GM19193 (cell line): ENCODE results near the gene MYO1E.

Source experiments
- POLR2A ChIP-seq: IDR thresholded peaks from 4 replicates; pipeline ENCODE4 v1.6.1; 2011; ENCODE audit not compliant: insufficient read depth, insufficient read length; ENCODE audit errors: extremely low read depth

Gene MYO1E

GRCh38 chr15:59154243-59154642 lies 218.4 kb downstream of the MYO1E start:
- TF ChIP-seq POLR2A, result no peak

DNA sequence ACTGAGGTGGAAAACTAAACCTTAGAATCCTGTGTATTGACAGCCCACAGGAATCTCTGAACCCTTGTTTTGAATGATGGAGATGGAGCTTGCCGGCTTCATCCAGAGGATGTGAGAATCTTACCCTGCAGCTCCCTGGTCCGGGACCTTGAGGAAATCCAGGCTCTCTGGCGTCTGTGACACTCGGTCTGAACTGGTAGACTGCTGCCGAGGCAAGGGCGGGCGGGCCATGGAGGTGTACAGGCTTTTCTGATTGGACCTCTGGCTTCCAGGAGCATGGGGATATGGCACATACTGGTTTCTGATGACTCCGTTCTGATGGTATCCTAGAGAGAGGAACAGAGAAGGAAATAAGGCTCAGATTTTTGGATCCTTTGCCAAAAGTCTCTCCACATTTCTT lies 219.2 kb downstream of the MYO1E start:
- no peak for TF ChIP-seq POLR2A

DNA sequence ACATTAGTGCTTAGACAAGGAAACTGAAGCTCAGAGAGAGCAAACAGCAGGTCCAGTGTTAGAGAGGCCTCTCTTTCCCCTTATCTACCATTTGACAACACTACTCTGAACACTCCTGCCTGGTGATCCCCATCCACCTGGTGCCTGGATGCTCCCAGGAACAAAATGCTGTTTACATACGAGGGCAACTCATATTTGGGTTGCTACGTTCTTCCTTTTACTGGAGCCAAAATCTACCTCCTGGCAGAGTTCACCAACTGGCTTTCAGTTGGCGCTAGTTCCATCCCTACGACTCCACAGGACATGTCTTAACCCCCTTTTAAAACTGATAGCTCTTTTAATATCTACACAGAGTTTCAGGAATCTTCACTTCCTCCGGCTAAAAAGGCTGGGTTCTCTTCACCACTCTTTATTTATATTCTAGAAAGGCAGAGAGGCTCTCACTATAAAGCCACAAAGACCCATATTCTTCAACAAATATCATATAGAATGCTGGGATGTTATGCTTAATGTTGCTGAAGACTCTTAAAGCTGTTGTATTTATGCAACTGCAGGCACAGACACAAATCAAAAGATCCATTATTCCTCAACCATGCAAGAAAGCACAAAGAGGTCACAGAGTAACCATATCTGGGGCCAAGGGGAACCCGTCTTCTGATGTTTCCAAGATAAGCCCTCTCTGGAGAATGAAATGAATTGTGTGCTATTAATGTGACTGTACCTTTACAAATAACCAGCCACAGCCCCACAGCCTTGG lies 219.8 kb downstream of the MYO1E start:
- no peak for TF ChIP-seq POLR2A

GRCh38 chr15:59150185-59150584 lies 222.5 kb downstream of the MYO1E start:
- TF ChIP-seq POLR2A, result no peak

- no peak for TF ChIP-seq POLR2A
Observed at GRCh38 chr15:59148153-59148833, 224.4 kb downstream of the MYO1E start.

DNA sequence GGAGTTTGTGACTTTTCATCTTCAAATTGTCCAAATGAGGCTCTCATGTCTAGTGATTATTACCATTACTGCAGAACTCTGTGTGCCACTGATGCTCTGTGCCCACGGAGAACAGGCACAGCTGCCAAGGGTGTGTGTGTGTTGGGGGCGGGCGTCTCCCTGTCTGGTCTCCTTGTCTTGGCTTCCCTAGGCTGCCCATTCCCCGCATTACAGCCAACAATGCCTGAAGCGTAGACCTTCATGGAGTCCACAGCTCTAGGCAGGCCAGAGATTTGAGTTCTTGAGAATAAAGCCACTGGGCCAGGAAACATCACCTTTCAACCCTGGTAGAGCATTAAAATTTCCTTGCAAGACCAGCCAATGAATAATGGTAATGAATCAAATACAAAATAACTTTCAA lies 225.0 kb downstream of the MYO1E start:
- TF ChIP-seq POLR2A, result no peak

DNA sequence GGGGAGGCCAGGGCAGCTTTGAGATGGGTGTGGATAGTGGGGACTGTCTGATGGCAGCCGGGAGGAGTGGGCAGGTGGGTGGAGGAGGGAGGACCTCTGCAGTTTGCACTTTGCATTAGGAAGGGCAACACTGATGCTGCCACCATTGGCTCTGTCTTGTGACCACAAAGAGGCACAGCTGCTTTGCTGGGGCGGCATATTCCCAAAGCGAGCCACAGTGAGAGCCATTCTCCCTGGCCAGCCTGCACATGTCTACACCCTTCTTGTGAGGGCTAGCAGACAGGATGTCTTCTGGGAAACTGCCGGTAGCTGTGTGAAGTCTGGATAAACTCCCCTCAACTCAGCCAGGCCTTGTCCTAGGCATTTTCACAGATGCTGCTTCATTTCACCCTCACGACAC lies 229.4 kb downstream of the MYO1E start:
- TF ChIP-seq POLR2A, result no peak

GRCh38 chr15:59140422-59141226 lies 232.0 kb downstream of the MYO1E start:
- no peak for TF ChIP-seq POLR2A

- TF ChIP-seq POLR2A, result no peak
Observed at GRCh38 chr15:59138243-59138642, 234.4 kb downstream of the MYO1E start.

GRCh38 chr15:59137566-59137965 lies 235.1 kb downstream of the MYO1E start:
- TF ChIP-seq POLR2A, result no peak

- peak; percentile 24 for TF ChIP-seq POLR2A
Observed at GRCh38 chr15:59133929-59134427, 238.7 kb downstream of the MYO1E start.

DNA sequence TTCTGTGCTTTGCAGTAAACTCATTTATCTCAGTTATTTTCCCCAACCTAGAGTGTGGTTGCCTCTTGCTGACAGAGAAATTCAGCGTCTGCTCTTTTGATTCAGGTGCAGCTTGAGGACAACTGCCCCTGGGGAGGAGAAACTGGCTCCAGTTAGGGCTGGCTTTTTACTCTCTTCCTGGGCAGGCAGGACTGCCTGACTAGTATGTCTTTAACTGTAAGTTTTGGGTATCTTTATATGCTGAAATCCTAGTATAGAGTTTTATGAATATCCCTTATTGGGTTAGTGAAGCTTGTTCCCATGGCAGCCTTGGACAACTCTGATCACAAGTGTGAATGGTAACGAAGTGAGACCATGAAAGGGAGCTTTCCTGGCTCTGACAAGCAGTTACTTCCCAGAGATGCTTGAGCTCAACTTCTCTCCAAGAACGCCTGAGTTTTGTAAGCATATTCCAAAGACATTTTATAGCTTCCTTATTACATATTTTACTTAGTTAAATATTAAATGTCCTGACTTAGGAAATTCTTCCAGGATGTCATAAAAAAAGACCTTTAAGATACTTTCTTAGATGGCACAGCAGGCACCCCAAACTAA lies 240.6 kb downstream of the MYO1E start:
- no peak for TF ChIP-seq POLR2A

- no peak for TF ChIP-seq POLR2A
Observed at GRCh38 chr15:59131456-59131855, 241.2 kb downstream of the MYO1E start.

DNA sequence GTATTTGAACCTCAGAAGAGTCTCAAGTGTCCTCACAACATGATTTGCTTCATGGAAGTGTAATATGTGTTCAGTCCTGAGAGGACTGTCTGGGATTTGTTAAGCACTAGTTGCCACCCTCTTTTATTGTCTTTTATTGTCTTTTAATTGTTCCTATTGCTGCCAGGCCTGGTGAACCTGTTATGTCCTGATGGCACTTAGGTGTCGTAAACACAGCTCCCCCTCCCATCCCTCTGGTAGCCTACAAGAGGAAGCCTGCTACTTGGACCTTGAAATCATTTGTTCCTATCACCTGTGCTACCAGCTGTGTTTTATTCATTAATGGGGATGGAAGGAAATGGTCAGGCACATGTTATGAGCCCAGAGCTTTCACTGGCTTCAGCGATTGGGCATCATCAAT lies 248.4 kb downstream of the MYO1E start:
- TF ChIP-seq POLR2A, result no peak

GRCh38 chr15:59120937-59121336 lies 251.7 kb downstream of the MYO1E start:
- no peak for TF ChIP-seq POLR2A
